Measurements from ENCODE around the gene BATF3.
"Not testable (repeated sequence)": the region's sequence is repeated elsewhere in the genome, so short reads cannot be mapped to it uniquely, and the experiment has no call there.

Gene BATF3

GRCh38 chr1:212699625-212700222, at the start of gene BATF3:
BATF3 (minus strand) TSS chr1:212699840; CDS start chr1:212699762, 78 bp downstream.
- DNase-seq, result peak; percentile 38

- no peak for DNase-seq
Measured at GRCh38 chr1:212746546-212746945, 46.9 kb upstream of the BATF3 start.

GRCh38 chr1:212745303-212745702, 45.7 kb upstream of the BATF3 start:
- DNase-seq, result no peak

- no peak for DNase-seq
Measured at GRCh38 chr1:212743901-212744475, 44.3 kb upstream of the BATF3 start.

GRCh38 chr1:212738330-212738729, 38.7 kb upstream of the BATF3 start:
- no peak for DNase-seq

GRCh38 chr1:212737559-212737958, 37.9 kb upstream of the BATF3 start:
- DNase-seq, result no peak

- DNase-seq, result no peak
Measured at GRCh38 chr1:212733109-212733508, 33.5 kb upstream of the BATF3 start.

GRCh38 chr1:212731630-212732029, 32.0 kb upstream of the BATF3 start:
- no peak for DNase-seq

- DNase-seq, result no peak
Measured at GRCh38 chr1:212728606-212729005, 29.0 kb upstream of the BATF3 start.

- DNase-seq, result peak in 1 of 2 donors; percentile 20
Measured at GRCh38 chr1:212727386-212728181, 27.9 kb upstream of the BATF3 start.

GRCh38 chr1:212724679-212725078, 25.0 kb upstream of the BATF3 start:
- DNase-seq, result not testable (repeated sequence)

- DNase-seq, result no peak
Measured at GRCh38 chr1:212722270-212722957, 22.8 kb upstream of the BATF3 start.

GRCh38 chr1:212721388-212722247, 22.0 kb upstream of the BATF3 start:
- no peak for DNase-seq

GRCh38 chr1:212719633-212720032, 20.0 kb upstream of the BATF3 start:
- no peak for DNase-seq

GRCh38 chr1:212718499-212718898, 18.9 kb upstream of the BATF3 start:
- DNase-seq, result no peak

GRCh38 chr1:212716161-212716560, 16.5 kb upstream of the BATF3 start:
- DNase-seq, result no peak

- DNase-seq, result no peak
Measured at GRCh38 chr1:212713465-212714136, 14.0 kb upstream of the BATF3 start.

GRCh38 chr1:212712451-212713303, 13.0 kb upstream of the BATF3 start:
- no peak for DNase-seq

- DNase-seq, result not testable (repeated sequence)
Measured at GRCh38 chr1:212711974-212712373, 12.3 kb upstream of the BATF3 start.

GRCh38 chr1:212710566-212710965, 10.9 kb upstream of the BATF3 start:
- DNase-seq, result no peak
